Activated naive CD4-positive, alpha-beta T cell treated with anti-CD3 and anti-CD28 coated beads, Interleukin-2, amount 50 U/mL, for 16 hours (primary cell): Measurements from ENCODE around the gene CLASP1.
"Not testable (repeated sequence)": the region's sequence is repeated elsewhere in the genome, so short reads cannot be mapped to it uniquely, and the experiment has no call there.

Experiments used
- DNase-seq: peaks from one replicate; pipeline ENCODE4 v3.0.0-alpha.2; 2020

The CLASP1 gene

DNA sequence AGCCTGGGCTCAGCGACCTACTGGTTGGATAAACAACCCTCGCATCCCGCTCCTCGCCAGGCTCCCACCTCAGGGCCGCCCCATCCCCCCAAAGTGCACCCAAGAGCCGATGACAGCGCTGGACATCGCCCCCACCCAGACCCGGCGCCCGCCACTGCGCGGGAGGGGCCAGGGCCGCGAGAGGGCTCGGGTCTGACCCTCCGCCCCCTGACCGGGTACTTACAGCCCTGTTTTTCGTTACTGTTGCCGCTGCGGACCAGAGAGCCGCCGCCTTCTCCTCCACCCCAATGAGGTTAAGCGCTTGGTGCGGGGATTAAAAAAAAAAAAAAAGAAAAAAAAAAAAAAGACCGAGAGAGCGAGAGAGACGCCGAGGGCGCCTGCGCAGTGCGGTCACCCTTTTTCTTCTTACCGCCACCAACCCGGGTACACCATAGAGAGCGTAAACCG, at the start of gene CLASP1:
Gene CLASP1 (minus strand): TSS at position 314 of the 447 bp plus-strand sequence. CDS start 43,567 bp downstream, outside the sequence.
- no peak for DNase-seq

DNA sequence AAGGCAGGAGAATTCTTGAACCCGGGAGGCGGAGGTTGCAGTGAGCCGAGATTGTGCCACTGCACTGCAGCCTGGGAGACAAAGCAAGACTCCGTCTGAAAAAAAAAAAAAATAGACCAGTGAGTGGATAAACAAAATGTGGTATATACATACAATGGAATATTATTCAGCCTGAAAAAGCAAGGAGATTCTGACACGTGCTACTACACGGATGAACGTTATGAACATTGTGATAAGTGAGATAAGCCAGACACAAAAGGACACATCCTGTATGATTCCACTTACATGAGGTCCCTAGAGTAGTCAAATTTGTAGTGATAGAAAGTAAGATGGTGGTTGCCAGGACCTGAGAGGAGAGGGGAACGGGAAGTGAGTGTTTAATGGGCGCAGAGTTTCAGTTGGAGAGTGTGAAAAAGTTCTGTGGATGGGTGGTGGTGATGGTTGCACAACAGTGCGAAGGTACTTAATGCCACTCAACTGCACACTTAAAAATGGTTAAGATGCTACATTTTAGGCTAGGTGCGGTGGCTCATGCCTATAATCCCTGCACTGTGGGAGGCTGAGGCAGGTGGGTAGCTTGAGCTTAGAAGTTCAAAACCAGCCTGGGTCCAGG, 49.2 kb upstream of the CLASP1 start:
- no peak for DNase-seq

DNA sequence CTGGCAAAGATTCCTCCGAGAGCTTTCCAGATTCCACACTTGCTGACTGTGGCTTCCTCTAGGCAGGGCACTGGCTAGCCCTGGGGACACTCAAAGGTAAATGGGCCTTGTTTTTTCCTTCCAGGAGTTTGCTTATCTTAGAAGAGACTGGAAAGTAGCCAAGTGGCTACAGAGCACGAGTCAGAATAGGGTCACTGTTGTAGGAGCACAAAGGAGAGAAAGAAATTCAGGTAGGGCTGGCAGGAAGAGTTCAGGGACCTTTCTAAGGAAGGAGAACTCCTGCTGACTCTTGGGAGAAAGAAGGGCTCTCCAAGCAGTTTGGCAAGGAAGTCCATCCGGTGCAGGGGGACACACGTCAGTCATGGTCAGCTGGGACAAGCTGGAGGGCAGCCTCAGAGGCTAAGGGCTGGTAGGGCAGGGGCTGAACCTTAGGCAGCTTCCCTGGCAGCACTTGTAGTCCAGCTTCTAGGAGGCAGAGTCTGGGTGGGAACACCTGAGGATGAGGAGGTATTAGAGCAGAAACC, 47.9 kb upstream of the CLASP1 start:
- DNase-seq: no peak

DNA sequence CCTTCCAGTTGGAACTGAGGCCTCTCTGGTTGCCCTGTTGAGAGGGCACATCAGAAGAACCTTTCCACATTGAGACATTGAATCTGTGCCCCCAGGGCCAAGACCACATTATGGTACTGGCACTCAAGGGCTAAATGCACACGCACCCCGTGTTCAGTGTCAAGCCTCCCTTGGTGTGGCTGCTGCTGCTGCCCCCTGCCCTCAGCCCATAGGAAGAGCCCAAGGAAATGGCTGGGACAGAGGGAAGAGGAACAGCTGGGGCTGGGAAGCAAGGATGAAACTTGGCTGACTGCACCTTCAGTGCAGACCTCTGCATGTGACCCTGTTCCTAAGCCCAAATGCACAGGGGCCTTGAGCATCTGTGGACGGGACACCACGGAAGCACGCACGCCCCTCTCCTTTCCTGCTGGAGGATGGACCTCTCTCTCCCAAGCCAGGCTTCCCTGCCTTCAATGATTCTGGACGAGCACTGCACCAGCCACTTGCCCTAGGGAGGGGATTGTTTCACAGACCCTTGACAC, 47.2 kb upstream of the CLASP1 start:
- DNase-seq: no peak

DNA sequence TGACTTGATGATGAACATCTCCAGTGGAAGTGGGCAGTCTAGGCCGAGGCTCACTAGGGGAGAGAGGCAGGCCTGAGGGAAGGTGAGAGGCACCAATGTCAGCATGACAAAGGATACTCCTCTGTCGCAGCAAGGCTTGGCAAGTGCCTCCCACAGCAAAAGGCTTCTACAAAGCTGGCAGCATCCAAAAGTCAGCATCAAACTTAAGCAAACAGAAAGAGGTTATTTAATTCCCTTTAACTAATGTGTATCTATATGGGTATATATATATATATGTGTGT, 45.8 kb upstream of the CLASP1 start:
- DNase-seq: no peak

DNA sequence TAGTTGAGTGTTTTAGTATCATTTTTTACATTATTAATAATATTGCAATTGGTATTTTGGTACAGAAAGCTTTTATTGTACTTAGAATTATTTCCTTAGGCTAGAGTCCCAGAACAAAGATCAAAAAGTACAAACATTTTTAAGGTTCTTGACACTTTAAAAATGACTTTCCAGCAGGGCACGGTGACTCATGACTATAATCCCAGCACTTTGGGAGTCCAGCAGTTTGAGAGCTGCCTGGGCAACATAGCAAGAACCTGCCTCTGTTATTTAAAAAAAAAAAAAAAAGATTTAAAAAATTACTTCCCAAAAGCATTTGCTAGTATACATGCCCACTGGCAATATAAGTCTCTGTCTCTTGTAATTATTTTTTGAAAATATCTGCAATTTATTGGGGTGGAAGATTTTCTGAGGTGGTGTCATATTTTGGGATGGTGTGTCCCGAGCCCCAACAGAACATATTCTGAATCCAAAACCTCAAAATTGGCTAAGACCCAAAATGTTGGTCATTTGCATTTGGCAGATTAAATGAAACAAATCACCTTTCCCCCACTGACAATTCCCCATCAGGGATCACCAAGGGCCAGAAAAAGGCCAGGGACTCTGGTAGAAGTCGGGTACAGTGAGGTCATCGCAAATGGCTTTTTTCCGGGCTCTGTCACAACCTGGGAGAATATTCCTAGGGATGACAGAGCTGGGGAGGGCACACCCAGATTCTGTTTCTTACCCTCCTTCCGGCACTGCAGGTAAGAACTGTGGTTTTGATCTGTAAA, 45.3 kb upstream of the CLASP1 start:
- no peak for DNase-seq

DNA sequence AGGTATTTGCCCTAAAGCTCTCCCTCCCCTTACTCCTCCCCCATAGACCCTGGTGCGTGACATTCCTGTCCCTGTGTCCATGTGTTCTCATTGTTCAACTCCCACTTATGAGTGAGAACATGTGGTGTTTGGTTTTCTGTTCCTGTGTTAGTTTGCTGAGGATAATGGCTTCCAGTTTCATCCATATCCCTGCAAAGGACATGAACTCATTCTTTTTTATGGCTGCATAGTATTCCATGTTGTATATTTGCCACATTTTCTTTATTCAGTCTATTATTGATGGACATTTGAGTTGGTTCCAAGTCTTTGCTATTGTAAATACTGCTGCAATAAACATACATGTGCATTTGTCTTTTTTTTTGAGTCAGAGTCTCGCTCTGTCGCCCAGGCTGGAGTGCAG, 41.3 kb upstream of the CLASP1 start:
- DNase-seq: not testable (repeated sequence)

DNA sequence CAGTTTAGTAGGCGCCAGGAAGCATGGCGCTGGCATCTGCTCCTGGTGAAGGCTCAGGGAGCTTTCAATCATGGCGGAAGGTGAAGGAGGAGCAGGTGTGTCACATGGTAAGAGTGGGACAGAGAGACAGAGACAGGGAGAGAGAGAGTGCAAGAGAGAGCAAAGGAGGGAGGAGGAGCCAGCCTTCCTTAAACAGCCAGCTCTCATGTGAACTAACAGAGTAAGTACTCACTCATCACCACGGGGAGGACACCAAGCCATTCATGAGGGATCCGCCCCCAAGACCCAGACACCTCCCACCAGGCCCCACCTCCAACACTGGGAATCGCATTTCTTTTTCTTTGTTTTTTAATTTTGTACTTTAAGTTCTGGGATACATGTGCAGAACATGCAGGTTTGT, 40.8 kb upstream of the CLASP1 start:
- DNase-seq: no peak

DNA sequence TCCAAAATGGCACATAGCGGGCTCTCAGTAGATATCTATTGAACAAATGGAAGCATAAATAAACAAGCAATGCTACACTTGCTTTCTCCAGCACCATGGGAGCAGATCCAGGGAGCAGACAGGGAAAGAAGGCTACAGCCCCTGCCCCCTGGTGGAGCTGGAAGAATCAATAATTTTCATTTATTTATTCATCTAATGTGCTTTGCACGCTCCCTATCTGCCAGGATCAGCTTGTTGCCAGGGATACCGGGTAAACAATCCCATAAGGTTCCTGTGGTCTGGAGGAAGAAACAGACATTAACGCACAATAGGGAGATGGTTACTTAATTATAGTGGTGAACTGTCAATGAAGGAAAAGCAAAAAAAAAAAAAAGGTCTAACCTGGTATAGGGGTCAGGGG, 40.1 kb upstream of the CLASP1 start:
- DNase-seq: no peak

DNA sequence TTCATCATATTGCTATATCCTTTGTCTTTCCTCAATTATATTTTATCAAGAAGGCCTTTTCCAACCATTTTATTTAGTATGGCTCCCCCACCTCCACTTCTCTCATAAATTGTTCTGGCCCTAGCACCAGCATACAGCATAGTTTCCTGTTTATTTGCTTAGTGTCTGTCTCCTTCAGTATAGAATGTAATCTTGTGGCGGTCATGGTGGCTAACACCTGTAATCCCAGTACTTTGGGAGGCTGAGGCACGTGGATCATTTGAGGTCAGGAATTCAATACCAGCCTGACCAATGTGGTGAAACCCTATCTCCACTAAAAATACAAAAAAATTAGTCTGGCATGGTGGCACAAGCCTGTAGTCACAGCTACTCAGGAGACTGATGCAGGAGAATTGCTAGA, 39.6 kb upstream of the CLASP1 start:
- DNase-seq: no peak

DNA sequence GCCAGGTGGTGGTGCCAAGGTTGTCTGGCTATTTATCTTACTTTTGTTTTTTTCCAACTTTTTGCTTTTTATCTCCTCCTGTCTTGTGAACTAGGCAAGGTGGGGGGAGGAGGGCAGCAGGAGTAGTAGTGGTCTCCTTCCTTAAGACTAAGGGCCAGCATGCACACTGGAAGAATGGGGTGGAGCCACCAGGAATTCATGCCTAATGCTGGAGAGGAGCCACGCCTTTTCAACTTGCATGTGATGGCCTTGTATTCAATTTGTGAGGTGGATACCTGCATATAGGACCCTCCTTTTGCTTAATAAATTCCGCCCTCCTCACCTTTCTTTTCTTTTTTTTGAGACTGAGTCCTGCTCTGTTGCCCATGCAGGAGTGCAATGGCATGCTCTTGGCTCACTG, 37.6 kb upstream of the CLASP1 start:
- no peak for DNase-seq

DNA sequence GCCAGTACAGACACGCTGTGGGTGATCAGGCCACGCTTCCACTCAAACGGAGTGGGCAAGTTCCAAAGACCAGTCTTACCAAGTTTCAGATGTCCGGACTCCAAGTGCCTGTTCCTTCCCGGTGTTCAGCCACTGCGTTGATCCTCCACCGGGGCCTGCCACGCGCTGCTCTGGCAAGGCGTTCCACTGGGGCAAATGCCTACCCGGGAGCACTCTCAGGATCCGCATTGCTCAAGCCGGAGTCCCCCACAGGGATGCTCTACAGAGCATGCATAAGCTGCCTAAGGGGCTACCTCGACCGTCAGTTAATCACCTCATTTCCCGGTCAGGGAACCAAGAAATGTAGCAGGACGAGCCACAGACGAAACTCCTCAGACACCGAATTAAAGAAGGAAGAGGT, 37.0 kb upstream of the CLASP1 start:
- DNase-seq: no peak

DNA sequence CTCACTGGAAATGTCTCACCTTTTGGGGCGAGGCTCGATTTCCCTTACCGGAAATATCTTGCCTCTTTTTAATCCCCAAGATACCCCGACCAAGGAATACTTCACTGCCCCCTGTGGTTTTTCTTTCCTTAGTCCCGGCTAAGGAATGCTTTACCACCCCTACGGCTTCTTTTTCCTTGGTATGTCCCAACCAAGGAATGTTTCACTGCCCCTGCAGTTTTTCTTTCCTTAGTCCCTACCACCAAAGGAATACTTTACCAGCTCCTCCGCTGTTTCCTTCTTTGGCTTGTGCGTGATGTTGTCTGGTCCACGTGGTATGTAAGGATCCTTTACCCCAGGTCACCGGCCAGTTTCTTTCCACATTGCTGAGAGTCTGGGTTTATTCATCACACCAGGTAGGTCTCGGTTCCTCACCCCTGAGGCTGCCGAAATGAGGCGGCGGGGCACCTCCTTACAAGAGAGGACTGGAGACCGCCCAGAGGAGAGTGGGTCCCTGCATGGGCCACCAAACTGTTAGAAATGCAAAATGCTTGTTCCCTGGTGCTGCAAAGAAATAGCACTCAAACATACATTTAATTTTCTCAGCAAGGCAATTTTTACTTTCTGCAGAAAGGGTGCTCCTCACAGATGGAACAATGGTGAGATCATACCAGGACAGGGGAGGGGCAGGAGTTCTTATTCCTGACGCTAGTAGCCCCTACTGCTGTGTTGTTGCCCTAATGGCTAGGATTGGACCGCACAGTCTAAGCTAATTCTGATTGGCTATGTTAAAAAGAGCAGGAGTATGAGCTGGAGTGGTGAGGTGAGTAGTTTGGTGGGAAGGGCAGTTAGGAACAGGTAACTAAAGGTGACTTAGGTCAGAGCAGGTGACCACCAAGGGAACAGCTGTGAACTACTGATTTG, 33.4 kb upstream of the CLASP1 start:
- DNase-seq: no peak

DNA sequence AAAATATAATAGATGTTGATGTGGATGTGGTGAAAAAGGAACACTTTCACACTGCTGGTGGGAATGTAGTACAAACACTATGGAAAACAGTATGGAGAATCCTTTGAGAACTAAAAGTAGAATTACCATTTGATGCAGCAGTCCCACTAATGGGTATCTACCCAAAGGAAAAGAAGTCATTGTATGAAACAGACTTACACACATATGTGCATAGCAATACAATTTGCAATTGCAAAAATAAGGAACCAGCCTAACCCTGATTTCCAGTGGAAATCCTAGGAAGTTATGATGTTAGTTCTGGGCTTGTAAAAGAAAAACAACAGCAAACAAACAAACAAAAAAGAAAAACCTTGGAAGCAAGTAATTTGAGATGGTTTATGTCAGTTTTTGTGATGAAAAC, 28.6 kb upstream of the CLASP1 start:
- no peak for DNase-seq

DNA sequence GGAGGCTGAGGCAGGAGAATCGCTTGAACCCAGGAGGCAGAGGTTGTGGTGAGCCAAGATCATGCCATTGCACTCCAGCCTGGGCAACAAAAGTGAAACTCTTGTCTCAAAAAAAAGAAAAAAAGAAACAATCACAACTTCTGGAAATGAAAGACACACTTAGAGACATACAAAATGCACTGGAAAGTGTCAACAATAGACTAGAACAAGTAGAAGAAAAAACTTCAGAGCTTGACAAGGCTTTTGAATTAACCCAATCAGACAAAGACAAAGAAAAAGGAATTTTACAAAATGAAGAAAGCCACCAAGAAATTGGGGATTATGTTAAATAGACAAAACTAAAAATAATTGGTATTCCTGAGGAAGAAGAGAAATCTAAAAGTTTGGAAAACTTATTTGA, 22.4 kb upstream of the CLASP1 start:
- not testable (repeated sequence) for DNase-seq

DNA sequence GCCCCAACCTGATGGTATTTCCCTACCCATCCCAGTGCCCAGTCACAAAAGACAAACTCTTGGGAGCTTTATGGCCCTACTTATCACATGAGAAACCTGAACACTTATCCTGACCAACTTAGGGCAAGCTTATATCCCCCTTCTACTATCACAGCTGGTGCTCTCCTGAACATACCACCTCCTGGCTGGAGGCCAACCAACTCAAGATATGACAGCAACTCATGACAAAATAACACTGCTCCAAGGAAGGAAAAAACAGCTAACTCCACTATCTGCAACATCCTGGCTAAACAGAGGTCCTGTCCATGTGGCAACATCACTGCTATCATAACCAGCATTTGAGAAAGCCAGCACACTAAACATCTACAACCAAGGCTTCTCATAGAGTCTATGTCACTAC, 20.9 kb upstream of the CLASP1 start:
- DNase-seq: no peak

DNA sequence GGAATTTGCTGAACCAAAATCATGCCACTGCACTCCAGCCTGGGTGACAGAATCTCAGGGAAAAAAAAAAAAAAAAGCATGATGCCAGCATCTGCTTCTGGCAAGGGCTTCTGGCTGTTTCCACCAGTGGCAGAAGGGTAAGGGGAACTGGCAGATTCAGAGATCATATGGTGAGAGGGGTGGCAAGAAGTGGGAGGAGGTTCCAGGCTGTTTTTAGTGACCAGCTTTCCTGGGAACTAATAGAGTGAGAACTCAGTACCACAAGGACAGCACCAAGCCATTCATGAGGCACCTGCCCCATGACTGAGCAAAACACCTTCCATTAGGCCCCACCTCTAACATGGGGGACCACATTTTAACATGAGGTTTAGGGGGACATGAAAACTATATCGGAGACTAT, 18.4 kb upstream of the CLASP1 start:
- no peak for DNase-seq

DNA sequence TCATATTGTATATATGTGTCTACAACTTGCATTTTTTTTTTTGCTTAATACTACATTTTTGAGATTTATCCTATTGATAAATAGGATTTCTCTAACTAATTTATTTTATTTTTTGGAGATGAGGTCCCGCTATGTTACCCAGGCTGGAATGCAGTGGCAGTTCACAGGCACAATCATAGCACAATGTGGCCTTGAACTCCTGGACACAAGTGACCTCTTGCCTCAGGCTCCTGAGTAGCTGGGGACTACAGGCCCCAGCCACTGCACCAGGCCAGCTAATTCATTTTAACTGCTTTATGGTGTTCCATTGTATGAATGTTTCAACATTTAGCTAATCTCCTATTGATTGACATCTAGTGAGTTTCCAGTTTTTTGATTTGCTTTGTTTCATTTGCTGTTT, 16.8 kb upstream of the CLASP1 start:
- DNase-seq: no peak

DNA sequence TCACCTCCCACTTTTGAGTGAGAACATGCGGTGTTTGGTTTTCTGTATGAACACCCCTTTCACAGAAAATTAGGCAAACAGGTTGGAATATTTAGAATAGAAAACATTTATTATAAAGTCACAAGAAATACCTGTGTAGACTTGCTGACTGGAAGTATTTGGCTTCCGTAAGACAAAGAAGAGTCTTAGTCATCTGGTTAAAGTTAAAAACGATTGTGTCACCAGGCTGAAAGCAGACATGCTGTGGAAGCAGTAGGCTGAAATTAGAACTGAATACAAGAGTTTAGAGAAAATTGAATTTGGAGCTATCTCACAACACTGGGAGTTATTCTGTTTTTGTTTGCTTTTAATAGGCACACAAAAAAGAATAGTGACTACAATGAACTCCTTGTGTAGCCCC, 16.2 kb upstream of the CLASP1 start:
- no peak for DNase-seq

DNA sequence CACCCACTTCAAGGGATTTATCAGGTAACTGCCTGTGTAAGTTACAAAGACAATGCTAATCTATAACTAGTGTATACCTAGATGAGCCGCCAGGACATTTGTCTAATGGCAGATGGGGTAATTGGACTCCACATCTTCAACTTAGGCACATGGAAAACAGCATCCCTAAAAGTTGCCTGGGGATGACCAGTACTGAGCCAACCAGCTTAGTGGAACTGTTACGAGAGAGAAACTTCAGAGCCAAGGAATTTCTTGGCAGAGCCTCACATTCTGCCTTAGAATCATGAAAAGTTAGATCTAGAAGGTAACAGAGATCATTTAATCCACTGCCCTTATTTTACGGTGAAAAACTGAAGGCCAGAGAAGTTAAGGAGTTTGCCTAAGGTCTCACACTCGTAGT, 15.5 kb upstream of the CLASP1 start:
- DNase-seq: no peak

DNA sequence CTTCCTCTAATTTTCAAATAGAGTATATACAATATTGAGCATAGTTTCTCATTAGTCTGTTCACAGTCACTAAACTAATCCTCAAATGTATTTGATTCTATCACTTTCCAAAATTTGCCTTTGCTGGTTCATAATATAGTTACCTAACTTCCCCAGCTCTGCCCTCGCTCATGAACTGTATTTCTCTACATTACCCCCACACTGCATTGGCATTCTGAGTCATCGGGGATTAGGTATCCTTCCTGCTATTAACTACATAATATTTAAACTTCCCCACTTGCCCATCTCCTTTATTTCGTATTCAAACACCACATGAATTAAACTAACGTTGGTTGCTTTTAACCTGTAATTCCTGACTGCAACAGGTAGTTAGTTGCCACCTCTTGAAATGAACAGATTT, 14.8 kb upstream of the CLASP1 start:
- DNase-seq: no peak

DNA sequence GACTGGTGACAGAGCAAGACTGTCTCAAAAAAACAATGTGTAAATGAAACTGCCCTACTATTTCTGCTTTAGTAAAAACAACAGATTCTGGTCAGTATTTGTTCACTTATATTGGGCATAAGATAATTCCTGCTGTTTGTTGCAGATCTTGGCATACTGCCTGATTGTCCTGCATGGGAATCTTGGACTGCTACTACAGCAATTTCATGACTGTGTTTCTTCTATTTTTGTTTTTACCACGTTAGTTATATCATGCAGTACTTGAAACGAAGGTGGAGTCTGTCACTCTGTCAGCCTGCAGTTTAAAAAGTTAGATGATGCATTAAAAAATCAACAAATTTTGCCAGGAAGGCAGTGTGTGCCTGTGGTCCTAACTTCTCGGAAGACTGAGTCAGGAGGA, 14.2 kb upstream of the CLASP1 start:
- no peak for DNase-seq

DNA sequence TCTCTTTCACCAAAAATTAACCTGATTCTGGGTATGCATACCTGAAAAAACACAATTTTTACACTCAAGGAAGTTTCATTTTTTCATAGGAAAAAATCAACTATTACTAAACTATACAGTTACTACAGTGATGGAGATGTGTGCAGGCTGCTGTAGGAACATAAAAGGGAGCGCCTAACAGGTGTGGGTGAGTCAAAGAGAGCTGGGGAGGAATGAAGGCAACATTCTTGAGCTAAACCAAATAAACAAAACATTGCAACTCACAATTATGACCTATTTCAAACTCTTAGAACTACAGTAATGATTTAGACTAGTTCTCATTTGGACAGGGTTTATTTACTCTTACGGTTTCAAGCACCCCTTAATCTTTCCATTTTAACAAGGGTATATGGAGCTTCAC, 13.4 kb upstream of the CLASP1 start:
- no peak for DNase-seq

DNA sequence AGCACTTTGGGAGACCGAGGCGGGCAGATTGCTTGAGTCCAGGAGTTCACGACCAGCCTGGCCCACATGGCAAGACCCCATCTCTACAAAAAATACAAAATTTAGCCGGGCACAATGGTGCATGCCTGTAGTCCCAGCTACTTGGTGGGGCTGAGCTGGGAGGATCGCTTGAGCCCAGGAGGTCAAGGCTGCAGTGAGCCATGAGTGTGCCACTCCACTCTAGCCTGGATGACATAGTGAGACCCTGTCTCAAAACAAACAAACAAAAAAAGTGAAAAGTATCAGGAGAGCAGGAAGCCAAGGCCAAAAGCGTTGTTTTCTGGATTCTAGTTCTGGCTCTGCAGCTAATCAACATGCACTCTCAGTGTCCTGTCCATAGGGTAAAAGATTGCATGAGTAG, 10.7 kb upstream of the CLASP1 start:
- DNase-seq: no peak
